Right lobe of liver (tissue), 6 donors: ENCODE data around the gene GLT8D2. TPM values are rescaled to one million over a fixed set of nuclear protein-coding genes. Genes with fewer than 3 reads are reported as not detected.

Experiments used
- ATAC-seq, 4 donors: fragments of 200-7000 bp; cut with Tn5 transposase; one replicate each; pipeline ENCODE4 v1.9.1; 2020; ENCODE audit warnings: mild to moderate bottlenecking in 4 of 4, moderate library complexity in 4 of 4
- DNase-seq, 3 donors: peaks; one replicate each; pipeline ENCODE4 v3.0.0-alpha.2; 2020
- H3K27ac ChIP-seq, 3 donors: fragments of 200-600 bp; one replicate each; pipeline ENCODE4 v1.8.0; 2022
- H3K27me3 ChIP-seq, 2 donors: fragments of 200-600 bp; one replicate each; pipeline ENCODE4 v1.8.0; 2022
- H3K36me3 ChIP-seq, 4 donors: fragments of 200-600 bp; sonication (generic) in 1 of 4; one replicate each; pipeline versions ENCODE4 v1.5.1 to v1.8.0; 2017 to 2022; ENCODE audit warnings: control low read depth in 1 of 4
- H3K4me1 ChIP-seq, 4 donors: fragments of 200-600 bp; sonication (generic) in 1 of 4; one replicate each; pipeline versions ENCODE4 v1.5.1 to v1.8.0; 2017 to 2022; ENCODE audit warnings: control low read depth in 1 of 4
- H3K4me3 ChIP-seq, 3 donors: fragments of 200-600 bp; one replicate each; pipeline ENCODE4 v1.8.0; 2022
- H3K9me3 ChIP-seq, 4 donors: fragments of 200-600 bp; sonication (generic) in 1 of 4; one replicate each; pipeline versions ENCODE4 v1.5.1 to v1.8.0; 2017 to 2022; ENCODE audit warnings: control low read depth in 1 of 4
- CTCF ChIP-seq, 4 donors: fragments of 200-600 bp in 3 of 4; fragments of 450-650 bp in 1 of 4; IDR thresholded peaks; one replicate each; pipeline versions ENCODE4 v1.5.1 to v1.8.0; 2016 to 2022; ENCODE audit warnings: antibody characterized with exemption in 4 of 4, mild to moderate bottlenecking in 2 of 4
- POLR2A ChIP-seq: fragments of 450-650 bp; IDR thresholded peaks from one replicate; pipeline ENCODE4 v1.6.1; 2017; ENCODE audit warnings: antibody characterized with exemption, mild to moderate bottlenecking
- whole genome bisulfite sequencing: methylation state at CpG from one replicate; pipeline ENCODE4 v1.1.6; 2018; ENCODE audit warnings: low coverage, low lambda C conversion rate; ENCODE audit not compliant: insufficient coverage; ENCODE audit errors: missing lambda C conversion rate; 5-methylcytosine and 5-hydroxymethylcytosine counted together
- intact Hi-C, 2 donors: fragments of 100-400 bp; cut with DNase I; formaldehyde crosslinking; loops; one replicate each; pipeline versions ENCODE4 v1.11.2 to v1.14.1; 2022
- total RNA-seq, 6 experiments: library from RNA; depleted of rRNA in 2 of 6; stranded (reverse); fragments of >200 nt in 2 of 6; fragmentation: NEBNext Ultra II Directional in 3 of 6; extraction: Animal tissue kit (Norgen Biotek cat#: 25700) in 3 of 6; gene quantifications; one replicate each; pipeline versions ENCODE4 v1.1.0 to v1.2.4, GENCODE V29; 2016 to 2023
- donor health status: DM: no; HTN: yes; CAD: no.
- donor health status: DM: no; HTN: no; CAD: no.
- donor health status: DM: no; HTN: no; CAD: no.
- donor health status: DM: no; HTN: yes; CAD: no.
- donor health status: DM: no; HTN: yes; CAD: no.

The GLT8D2 gene
- total RNA-seq, 6 experiments from 2014 or later: 0.44 to 1.2 (median 0.79) TPM

GRCh38 chr12:104073699-104074098 lies 23.7 kb upstream of the GLT8D2 start:
- peaks cover 0 to 5% (median 0%) of the 10 kb centered on the region in 4 donors for H3K36me3 ChIP-seq
- no peak overlapping the region for H3K4me3 ChIP-seq
- ATAC-seq: no peak
- H3K9me3 ChIP-seq: no peaks in the 10 kb centered on the region
- H3K27me3 ChIP-seq: no peaks in the 10 kb centered on the region
- intact Hi-C loops: no loop called here
- H3K4me1 ChIP-seq: peaks cover 0 to 13% (median 3%) of the 10 kb centered on the region in 4 donors
- 100% methylated on average over 1 of the region's 1 CpG for WGBS
- no peak for DNase-seq
- H3K27ac ChIP-seq: no peak overlapping the region
- no peak for TF ChIP-seq CTCF (IDR thresholded peaks at IDR 0.05)
- no peak for TF ChIP-seq POLR2A

GRCh38 chr12:104072099-104072498 lies 22.1 kb upstream of the GLT8D2 start:
- no peak for DNase-seq
- no peak for TF ChIP-seq CTCF (IDR thresholded peaks at IDR 0.05)
- no peak for TF ChIP-seq POLR2A
- no peak for ATAC-seq
- Histone ChIP-seq H3K4me3 (no peak overlapping the region), H3K4me1 (peaks cover 0 to 13% (median 3%) of the 10 kb centered on the region in 4 donors), H3K27ac (no peak overlapping the region), H3K36me3 (peaks cover 0 to 15% (median 3%) of the 10 kb centered on the region in 4 donors), H3K9me3 (no peaks in the 10 kb centered on the region), H3K27me3 (no peaks in the 10 kb centered on the region)
- WGBS: 93% methylated on average over 2 of the region's 2 CpGs
- intact Hi-C loops: no loop called here

GRCh38 chr12:104064842-104065427 lies 14.9 kb upstream of the GLT8D2 start:
- H3K27me3 ChIP-seq: no peaks in the 10 kb centered on the region
- TF ChIP-seq POLR2A (no peak), CTCF (IDR thresholded peaks at IDR 0.05) (no peak)
- DNase-seq (peak; percentile 43 to 56 (median 53)), ATAC-seq (peak; percentile 29 to 53 (median 40))
- peaks cover 0 to 19% (median 8%) of the 10 kb centered on the region in 4 donors for H3K4me1 ChIP-seq
- H3K4me3 ChIP-seq: peak overlapping the region; percentile 82 to 94 (median 84)
- WGBS: under 1% methylated on average over 15 of the region's 41 CpGs
- H3K36me3 ChIP-seq: peaks cover 0 to 15% (median 3%) of the 10 kb centered on the region in 4 donors
- peak overlapping the region; percentile 71 to 75 (median 75) for H3K27ac ChIP-seq
- intact Hi-C loops: no loop called here
- no peaks in the 10 kb centered on the region for H3K9me3 ChIP-seq

- ATAC-seq (peak; percentile 95 to 98 (median 96)), DNase-seq (peak; percentile 94 to 95 (median 95))
- Histone ChIP-seq H3K9me3 (no peaks in the 10 kb centered on the region), H3K4me3 (peak within 1 kb of the TSS; percentile 82 to 94 (median 84)), H3K27me3 (no peaks in the 10 kb centered on the region), H3K4me1 (peaks cover 0 to 14% (median 7%) of the 10 kb centered on the region in 4 donors), H3K36me3 (peaks cover 0 to 15% (median 3%) of the 10 kb centered on the region in 4 donors), H3K27ac (peak within 1 kb of the TSS; percentile 71 to 75 (median 75))
- intact Hi-C loops: no loop called here
- no peak for TF ChIP-seq CTCF (IDR thresholded peaks at IDR 0.05)
- peak; percentile 73 for TF ChIP-seq POLR2A
- 0% methylated on average over 30 of the region's 74 CpGs for WGBS
These were observed 14.2 kb upstream of the GLT8D2 start, which contains the start of gene HCFC2 for GRCh38 chr12:104064031-104064841. Gene HCFC2 (plus strand): TSS chr12:104064531. CDS start chr12:104064561, 30 bp downstream.
